ENCODE results near the gene MKLN1.
"Not testable (repeated sequence)": the region's sequence is repeated elsewhere in the genome, so short reads cannot be mapped to it uniquely, and the experiment has no call there.

Gene MKLN1

DNA sequence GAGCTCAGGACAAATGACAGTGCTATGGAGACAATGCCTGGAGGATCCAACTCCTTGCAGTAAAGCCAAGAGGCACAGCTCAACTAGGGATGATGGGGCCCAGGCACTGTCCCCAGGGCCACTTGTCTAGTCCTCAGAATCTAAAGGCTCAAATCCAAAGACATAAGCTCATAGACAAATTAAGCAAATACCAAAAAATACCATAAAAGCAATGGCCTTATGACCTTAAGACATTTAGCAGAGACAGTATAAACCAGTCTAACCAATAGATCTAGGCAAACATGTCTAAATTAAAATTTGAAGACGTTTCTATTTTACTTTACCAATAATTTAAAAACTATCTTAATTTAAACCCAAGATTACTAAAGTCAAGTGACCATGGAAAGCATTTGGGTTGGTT is 14.8 kb upstream of the MKLN1 start:
- no peak for DNase-seq (ENCODE audit: low spot score)

DNA sequence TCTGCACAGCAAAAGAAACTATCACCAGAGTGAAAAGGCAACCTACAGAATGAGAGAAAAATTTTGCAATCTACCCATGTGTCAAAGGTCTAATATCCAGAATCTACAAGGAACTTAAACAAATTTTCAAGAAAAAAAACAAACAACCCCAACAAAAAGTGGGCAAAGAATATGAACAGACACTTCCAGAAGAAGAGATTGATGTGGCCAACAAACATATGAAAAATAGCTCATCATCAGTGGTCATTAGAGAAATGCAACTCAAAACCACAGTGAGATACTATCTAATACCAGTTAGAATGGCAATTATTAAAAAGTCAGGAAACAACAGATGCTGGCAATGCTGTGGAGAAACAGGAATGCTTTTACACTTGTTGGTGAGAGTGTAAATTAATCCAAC is 7.1 kb upstream of the MKLN1 start:
- no peak for DNase-seq (ENCODE audit: low spot score)

DNA sequence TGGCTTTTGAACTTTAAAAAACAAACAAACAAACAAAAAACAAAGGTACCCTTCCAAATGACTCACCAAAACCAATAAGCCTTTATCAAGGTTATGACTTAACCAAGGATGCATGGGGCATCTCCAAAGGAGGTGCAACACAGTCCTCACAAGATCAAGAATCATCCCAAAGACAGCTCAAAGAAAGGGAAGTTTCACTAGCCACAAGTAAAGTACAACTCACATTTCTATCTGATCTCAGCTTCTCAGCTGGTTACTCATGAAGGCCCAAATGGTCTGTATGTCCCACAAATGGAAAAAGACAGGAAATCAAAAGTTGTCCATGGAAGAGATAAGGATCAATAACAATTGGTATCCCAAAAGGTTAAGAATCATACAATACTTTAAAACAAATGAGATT is 6.0 kb upstream of the MKLN1 start:
- DNase-seq (ENCODE audit: low spot score): no peak

DNA sequence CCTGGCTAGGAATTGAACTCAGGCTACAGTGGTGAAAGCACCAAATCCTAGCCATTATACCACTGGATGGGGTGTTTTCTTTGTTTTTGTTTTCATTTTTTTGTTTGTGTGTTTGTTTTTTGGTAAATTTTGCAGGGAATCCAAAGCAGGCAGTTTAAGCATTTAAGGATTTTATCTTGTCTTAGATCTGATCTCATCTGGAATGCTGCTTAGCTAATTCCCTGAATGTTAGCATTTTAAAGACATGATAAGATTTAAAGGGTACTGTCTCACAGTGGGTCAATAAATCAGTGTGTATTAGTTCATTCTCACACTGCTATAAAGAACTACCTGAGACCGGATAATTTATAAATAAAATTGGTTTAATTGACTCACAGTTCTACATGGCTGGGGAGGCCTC is 5.6 kb upstream of the MKLN1 start:
- DNase-seq (ENCODE audit: low spot score): no peak

DNA sequence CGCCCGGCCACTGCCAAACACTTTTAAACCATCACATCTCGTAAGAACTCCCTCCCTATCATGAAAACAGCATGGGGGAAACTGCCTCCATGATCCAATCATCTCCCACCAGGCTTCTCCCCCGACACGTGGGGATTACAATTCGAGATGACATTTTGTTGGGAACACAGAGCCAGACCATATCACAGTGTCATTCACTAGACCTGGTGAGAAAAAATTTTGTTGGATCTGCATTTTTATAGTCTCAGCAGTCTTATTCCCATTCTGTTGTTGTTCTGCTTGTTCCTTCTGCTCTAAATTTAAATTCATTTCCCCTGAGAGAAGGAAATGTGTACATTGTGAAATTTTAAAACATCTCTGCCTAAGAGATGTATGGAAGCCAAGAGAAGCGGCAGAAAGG is 4.8 kb upstream of the MKLN1 start:
- no peak for DNase-seq (ENCODE audit: low spot score)

DNA sequence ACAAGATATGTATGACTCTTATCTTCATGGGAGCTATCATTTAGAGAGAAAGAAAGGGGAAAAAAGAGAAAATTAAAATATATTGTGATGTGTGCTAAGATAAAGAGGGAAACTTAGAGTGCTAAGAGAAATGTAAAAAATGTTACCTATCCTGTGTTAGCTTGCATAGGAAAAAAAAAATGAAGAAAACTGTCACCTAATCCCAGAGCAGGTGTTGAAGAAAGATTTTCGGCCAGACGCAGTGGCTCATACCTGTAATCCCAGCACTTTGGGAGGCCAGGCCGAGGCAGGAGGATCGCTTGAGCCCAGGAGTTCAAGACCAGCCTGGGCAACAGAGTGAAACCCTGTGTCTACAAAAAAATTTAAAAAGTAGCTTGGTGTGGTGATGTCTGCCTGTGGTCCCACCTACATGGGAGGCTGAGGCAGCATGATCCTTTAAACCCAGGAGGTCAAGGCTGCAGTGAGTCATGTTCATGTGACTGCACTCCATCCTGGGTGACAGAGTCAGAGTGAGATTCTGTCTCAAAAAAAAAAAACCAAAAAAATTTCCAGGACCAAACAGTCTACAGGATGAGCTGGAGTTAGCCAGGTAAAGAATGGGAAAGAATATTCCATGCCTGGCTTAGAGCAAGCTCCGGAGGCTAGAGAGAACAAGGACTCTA is 2.4 kb upstream of the MKLN1 start:
- no peak for DNase-seq (ENCODE audit: low spot score)

DNA sequence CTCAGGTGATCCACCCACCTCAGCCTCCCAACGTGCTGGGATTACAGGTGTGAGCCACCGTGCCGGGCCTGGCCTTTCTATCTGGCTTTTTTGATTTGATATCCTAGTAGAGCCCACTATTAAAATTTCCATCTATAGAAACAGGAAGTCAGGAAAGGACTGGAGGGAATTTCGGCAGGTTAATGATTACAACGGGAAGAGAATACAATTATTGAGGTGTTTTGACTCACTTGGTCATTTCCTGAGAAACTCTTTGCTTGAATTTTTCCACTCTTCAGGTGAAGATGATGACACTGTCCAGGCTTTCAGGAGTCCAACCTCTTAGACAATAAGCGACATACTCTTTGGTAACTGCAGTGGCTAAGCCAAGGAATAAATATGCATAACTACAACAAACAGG is 1.1 kb upstream of the MKLN1 start:
- no peak for DNase-seq (ENCODE audit: low spot score)

DNA sequence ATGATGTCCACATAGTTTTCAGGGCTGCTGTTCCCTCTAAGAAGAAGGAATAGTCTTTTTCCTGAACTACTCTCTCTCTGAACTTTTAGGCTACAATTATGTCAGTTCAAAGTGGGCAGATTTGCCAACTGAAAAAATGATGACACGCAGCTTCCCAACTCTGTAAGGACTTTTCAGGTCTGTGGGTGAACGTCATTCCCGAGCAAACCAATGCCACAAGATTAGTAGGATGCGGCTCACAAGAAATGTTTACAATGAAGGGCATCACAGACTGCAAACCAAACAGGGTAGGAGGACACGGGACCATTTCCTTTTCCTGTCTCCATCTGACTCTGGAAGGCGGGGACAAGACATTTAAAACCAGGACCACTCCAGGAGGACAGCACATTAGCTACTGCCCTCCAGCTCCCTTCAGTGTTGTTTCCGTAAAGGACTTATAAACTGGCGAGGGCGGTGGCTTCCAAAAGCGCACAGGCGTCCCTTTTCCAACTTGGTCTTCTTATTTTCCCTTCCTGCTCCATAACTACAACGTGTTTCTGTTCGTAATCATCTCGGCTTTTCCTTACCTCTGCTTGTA is 539 bp upstream of the MKLN1 start:
- DNase-seq (ENCODE audit: low spot score): no peak

DNA sequence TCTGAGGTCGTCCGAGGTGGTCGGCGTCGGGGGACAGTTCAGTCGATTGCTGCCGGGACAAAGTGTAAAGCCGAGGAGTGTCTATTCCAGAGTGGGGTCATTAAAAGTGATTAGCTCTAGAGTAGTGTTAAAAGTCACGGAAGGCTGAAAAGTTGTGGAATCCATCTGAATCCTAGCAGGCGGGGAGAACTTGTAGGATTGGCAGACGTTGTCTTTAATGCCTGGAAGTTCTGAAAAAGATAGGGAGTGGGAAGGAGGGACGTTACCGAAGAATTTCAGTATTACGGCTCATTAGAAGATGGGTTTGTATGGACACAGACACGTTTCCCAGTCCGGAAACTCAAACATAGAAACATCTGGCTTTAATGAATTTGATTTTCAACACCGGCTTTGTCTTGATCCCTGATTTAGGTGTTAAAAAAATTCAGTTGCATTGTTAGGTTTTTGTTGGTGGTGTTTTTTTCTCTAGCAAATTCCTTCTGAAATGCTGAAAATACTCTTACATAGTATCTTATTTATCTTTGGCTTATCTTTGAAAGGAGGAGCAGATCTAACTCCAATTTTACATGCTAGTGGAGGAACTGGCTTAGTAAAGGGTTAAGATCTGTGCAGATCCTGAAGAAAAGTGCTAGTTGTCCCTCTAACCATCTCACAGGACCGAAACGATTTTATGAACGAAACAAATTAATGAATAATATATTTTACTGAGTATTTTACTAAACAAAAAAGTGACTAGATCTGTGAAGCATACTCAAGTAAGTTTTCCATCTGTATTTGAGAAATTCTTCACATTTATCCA is 900 bp downstream of the MKLN1 start:
- peak; percentile 38 for DNase-seq (ENCODE audit: low spot score)

DNA sequence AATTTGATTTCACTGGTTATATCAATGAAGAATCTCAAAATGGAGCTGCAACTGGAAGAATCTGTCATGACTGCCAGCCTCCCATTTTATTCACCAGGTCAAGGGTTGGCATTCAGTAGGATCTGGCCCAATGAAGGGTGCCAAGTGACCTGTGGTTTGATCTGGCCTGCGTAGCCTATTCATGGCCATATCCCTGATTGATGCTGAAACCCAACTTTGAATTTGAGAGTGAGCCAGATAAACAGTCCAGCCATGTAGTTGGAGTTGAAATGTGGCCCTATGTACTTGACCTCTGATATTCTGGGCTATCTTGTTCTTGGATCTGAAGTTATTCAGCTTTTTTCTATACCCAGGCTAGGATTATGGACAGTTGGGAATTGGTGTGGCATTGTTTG is 1.5 kb downstream of the MKLN1 start:
- peak; percentile 37 for DNase-seq (ENCODE audit: low spot score)

DNA sequence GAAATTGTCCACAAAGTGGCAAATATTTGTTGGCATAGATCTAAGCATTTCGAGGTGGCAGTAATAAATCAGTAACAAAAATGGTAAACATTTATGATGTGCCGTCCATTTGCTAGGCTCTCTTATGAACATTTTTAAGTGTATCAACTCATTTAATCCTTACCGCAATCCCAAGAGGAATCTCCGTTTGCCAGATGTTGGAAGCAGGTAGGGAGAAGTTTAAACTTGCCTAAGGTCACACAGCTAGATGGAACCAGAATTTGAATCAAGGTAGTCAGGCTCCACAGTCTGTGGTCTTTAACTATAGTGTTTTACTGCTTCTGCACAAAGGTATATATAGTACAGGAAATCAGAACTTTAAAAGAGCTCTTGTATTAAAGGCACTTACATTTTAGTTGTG is 2.6 kb downstream of the MKLN1 start:
- no peak for DNase-seq (ENCODE audit: low spot score)

DNA sequence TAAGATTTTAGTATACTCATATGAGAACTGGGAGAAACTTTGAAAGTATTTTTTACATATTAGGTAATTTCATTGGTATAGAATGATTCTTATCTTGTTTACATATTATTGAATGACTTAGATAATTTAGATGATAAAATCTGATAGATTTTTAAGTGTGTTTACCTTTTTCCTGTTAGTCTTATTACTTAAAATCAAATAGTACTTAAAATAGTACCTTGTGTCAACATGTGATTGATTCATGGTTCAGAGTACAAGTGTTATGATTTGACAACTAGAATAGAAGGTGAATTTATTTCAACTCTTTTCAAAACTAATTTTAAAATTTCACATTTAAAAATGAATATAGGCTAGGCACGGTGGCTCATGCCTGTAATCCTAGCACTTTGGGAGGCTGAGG is 4.1 kb downstream of the MKLN1 start:
- DNase-seq (ENCODE audit: low spot score): no peak

DNA sequence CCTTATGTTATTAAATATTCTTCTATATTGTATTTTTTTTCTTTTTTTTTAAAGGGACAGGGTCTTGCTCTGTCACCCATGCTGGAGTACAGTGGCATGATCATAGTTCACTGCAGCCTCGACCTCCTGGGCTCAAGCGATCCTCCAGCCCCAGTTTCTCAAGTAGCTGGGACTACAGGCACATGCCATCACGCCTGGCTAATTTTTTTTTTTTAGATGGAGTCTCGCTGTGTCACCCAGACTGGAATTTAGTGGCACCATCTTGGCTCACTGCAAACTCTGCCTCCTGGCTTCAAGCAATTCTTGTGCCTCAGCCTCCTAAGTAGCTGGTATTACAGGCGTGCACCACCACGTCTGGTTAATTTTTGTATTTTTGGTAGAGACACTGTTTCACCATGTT is 5.1 kb downstream of the MKLN1 start:
- not testable (repeated sequence) for DNase-seq (ENCODE audit: low spot score)

DNA sequence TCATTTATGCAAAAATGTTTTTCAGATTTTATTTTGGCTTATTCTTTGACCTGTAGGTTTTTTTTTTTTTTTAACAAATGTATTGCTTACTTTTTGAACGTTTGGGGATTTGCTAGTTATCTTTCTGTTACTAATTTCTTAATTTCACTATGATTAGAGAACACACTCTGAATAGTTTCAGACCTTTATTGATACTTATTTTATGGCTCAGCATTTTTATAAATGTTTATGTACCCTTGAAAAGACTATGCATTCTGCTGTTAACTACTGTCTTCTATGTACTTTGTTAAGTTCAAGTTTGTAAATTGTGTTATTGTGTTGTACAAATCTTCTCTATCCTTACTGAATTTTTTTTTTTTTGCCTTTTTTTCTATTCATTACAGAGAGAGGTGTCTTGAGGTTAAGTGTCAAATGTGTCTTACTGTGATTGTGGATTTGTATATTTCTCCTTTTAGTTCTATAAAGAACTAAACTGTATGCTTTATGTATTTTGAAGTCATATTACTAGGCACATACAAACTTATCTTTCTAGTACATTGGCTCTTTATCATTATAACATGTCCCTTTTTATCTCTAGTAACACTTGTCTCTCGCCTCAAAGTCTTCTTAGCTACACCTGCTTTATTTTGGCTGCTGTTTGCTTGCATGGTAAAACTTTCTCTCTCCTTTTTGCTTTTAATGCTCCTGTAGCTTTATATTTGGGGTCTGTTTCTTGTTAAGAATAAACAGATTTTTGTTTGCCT is 8.1 kb downstream of the MKLN1 start:
- no peak for DNase-seq (ENCODE audit: low spot score)

DNA sequence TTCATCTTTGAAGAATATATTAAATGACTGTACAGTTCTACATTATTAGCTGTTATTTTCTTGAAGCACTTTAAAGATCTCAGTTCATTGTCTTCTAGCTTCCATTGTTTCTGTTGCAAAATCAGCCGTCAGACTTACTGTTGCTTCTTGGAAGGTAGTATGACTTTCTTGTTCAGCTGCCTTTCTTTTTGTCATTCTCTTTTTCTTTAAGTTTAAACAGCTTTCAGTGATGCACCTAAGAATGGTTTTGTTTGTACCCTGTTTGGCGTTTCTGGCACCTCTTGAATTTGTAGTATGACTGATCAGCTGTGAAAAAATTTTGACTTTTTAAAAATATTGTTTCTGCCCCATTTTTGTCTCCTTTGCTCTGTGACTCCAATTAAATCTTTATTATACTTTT is 9.3 kb downstream of the MKLN1 start:
- DNase-seq (ENCODE audit: low spot score): no peak

DNA sequence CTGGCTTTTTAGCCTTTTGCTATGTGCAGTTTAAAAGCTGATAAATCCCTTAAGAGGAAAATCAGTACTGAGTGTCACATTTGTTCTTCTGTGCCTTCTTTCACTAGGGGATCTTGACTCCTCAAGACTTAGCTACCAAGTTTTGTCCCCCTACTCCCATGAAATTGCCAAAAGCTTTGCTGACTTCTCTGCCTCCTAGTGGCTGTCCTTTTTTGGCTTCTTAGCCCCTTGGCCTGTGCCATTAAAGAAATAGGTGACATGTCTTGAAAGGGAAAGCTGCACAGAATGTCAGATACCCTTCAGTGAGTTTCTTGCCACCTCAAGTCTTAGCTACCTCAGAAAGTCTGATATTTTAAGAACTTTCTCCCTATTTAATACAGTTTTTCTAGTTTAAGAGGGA is 10.5 kb downstream of the MKLN1 start:
- DNase-seq (ENCODE audit: low spot score): no peak

DNA sequence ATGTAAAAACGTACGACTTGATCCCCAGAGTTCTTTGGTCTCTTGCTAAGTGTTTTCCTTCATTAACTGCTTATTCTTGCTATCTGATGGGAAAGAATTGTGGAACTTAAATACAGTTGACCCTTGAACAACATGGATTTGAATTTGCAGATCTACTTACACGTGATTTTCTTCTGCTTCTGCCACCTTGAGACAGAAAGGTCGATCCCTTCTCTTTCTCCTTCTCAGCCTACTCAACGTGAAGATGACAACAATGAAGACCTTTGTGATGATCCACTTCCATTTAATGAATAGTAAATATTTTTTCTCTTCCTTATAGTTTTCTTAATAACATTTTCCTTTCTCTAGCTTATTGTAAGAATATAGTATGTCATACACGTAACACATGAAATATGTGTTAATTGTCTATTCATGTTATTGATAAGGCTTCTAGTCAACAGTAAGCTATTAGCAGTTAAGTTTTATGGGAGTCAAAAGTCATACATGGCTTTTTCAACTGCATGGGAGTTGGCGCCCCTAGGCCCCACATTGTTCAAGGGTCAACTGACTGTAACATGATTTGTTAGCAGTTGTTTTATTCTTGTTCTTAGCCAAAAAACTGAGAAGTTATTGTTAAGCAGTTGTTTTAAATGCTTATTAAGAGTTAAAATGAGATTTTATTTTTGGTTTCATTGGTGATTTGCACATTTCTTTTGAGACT is 11.2 kb downstream of the MKLN1 start:
- DNase-seq (ENCODE audit: low spot score): no peak

DNA sequence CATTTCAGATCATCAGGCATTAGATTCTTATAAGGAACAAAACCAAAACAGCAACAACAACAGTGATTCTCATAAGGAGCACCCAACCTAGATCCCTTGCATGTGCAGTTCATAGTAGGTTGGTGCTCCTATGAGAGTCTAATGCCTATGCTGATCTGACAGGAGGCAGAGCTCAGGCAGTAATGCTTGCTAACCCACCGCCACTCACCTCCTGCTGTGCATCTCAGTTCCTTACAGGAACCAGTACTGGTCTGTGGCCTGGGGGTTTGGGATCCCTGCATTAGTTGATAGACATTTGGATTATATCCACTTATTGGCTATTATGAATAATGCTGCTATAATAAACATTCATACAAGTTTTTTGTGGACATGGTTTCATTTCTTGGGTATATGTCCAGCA is 14.0 kb downstream of the MKLN1 start:
- DNase-seq (ENCODE audit: low spot score): no peak

DNA sequence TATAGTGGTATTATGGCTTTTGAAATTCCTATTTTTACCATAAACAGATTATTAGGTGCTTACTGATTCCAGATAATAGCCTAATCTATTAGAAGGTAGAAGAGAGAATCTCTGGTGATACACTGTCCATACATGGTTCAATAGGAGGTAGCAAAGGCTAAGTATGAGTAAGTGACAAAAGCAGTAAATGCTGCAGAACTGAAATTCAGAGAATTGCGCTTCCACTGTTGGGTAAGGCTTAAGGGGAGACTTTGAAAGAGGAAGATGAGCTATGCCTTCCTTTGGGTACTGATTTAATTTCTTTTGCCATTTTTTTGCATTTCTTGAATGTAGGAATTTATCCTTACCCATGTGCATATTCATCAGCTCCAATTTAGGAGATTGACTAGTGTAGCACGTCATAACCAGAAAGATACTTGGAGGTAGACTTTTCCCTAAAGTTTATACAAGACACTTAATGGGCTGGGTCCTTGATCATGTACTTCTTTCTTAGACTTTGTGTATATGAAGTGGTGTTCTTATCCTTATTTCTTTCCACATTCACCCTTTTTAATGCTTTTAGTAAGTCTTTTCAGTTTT is 15.3 kb downstream of the MKLN1 start:
- no peak for DNase-seq (ENCODE audit: low spot score)

DNA sequence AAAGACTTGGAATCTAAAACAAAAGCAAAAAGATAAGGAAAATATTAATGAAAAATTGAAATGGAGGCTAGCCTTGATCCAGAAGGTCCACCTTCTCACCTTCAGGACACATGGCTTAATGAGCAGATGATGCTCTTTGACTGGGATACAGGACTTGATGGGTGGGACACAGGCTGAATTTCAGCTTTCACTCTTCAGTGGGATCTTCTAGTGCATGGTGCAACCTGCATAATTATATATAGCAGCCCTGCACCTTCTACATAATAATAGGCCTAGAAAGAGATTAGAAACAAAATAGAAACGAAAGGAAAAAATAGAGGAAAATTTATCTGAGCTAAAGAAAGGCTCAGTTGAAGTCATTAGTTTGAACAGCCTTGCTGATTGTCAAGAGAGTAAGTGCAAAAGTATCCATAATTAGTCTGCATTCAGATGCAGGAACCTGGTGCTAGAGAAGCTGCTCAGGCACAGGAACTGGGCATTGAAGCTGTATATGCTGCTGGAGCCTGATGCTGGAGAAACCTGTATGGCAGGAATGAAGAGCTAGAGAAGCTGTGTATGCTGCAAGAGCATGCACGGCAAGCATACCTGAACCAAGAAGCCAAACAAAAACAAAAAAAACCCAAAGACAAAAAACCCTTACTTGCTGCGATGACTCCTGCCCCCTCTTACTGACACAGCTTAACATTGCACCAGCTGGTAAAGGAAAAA is 19.4 kb downstream of the MKLN1 start:
- DNase-seq (ENCODE audit: low spot score): no peak

DNA sequence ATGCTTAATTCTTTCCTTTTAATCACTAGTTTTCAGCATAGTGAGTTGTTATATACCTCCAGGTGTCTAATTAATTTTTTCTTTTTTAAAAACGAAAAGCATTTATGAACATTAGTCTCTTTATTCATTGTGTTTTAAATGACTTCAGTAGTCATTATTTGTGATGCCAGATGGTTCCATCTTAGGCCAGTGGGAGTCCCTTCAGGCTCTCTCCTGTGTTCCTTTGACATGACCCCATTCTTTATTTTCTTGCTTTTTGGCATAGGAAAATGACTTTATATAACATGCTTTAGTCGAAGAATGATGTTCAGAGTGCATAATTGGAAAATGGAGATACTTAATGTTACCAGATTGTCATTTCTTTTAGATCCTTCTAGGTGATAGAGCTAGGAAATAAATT is 24.4 kb downstream of the MKLN1 start:
- DNase-seq (ENCODE audit: low spot score): no peak
